Adrenal gland (tissue), 5 donors: ENCODE measurements around the gene HELT.

ENCODE experiments used
- CTCF ChIP-seq, 6 experiments: fragments of 450-650 bp in 4 of 6; fragments of 200-600 bp in 2 of 6; sonication (generic) in 1 of 6; IDR thresholded peaks; 1 replicate in 5 of 6; 2 replicates in 1 of 6; pipeline versions ENCODE4 v1.5.1 to v1.8.0; 2016 to 2021; ENCODE audit warnings: antibody characterized with exemption in 6 of 6, mild to moderate bottlenecking in 2 of 6, moderate library complexity in 1 of 6
- POLR2A ChIP-seq, 2 donors: fragments of 450-650 bp; IDR thresholded peaks; one replicate each; pipeline ENCODE4 v1.6.1; 2017; ENCODE audit warnings: antibody characterized with exemption in 2 of 2, mild to moderate bottlenecking in 2 of 2, moderate library complexity in 1 of 2
- donor health status: DM: no; HTN: no; CAD: no.

GRCh38 chr4:184994623-184995010, 23.7 kb upstream of the HELT start:
- TF ChIP-seq CTCF (IDR thresholded peaks at IDR 0.05) (no peak), POLR2A (IDR thresholded peaks at IDR 0.05) (no peak)
